ENCODE measurements around the gene CDK10.

The CDK10 gene

GRCh38 chr16:89712274-89712781 lies 25.8 kb downstream of the CDK10 start:
- H3K4me3 ChIP-seq (replicated peaks; ENCODE audit: insufficient read depth, low read length): peak overlapping the region; percentile 14; the same call in 1 of the 2 replicates
- no peak overlapping the region for H3K27ac ChIP-seq (replicated peaks)
- no peak for DNase-seq (ENCODE audit: low read depth in 1 of 2, low spot score in 1 of 2)
- TF ChIP-seq POLR2AphosphoS5 (IDR thresholded peaks at IDR 0.05; ENCODE audit: low read depth) (no peak), CTCF (IDR thresholded peaks at IDR 0.05; ENCODE audit: insufficient read depth, low read length) (no peak), SPI1 (IDR thresholded peaks at IDR 0.05; ENCODE audit: borderline replicate concordance, low read depth) (no peak), REST (IDR thresholded peaks at IDR 0.05; ENCODE audit: insufficient replicate concordance, low read depth) (no peak), GABPA (IDR thresholded peaks at IDR 0.05; ENCODE audit: low read depth) (no peak)
- H3K27me3 ChIP-seq (ENCODE audit: insufficient read depth, poor library complexity, severe bottlenecking): no peaks in the 10 kb centered on the region

GRCh38 chr16:89716493-89716892 lies 30.0 kb downstream of the CDK10 start:
- no peak for TF ChIP-seq CTCF (IDR thresholded peaks at IDR 0.05; ENCODE audit: insufficient read depth, low read length)
- TF ChIP-seq GABPA (IDR thresholded peaks at IDR 0.05; ENCODE audit: low read depth): no peak
- Histone ChIP-seq H3K4me3 (replicated peaks; ENCODE audit: insufficient read depth, low read length) (no peak overlapping the region), H3K27me3 (ENCODE audit: insufficient read depth, poor library complexity, severe bottlenecking) (no peaks in the 10 kb centered on the region), H3K27ac (replicated peaks) (no peak overlapping the region)
- DNase-seq (ENCODE audit: low read depth in 1 of 2, low spot score in 1 of 2): no peak

- H3K4me3 ChIP-seq (replicated peaks; ENCODE audit: insufficient read depth, low read length): no peak overlapping the region
- H3K27ac ChIP-seq (replicated peaks): no peak overlapping the region
- no peak for DNase-seq (ENCODE audit: low read depth in 1 of 2, low spot score in 1 of 2)
- H3K27me3 ChIP-seq (ENCODE audit: insufficient read depth, poor library complexity, severe bottlenecking): no peaks in the 10 kb centered on the region
- TF ChIP-seq POLR2AphosphoS5 (IDR thresholded peaks at IDR 0.05; ENCODE audit: low read depth) (no peak), REST (IDR thresholded peaks at IDR 0.05; ENCODE audit: insufficient replicate concordance, low read depth) (no peak), GABPA (IDR thresholded peaks at IDR 0.05; ENCODE audit: low read depth) (no peak), CTCF (IDR thresholded peaks at IDR 0.05; ENCODE audit: insufficient read depth, low read length) (no peak), SPI1 (IDR thresholded peaks at IDR 0.05; ENCODE audit: borderline replicate concordance, low read depth) (no peak)
These were observed 30.6 kb downstream of the CDK10 start for GRCh38 chr16:89716916-89717687.
